HFFc6 (cell line): Measurements from ENCODE around the gene ITGB5. TPM values are rescaled to one million over a fixed set of nuclear protein-coding genes. Genes with fewer than 3 reads are reported as not detected.
"Not testable (repeated sequence)": the region's sequence is repeated elsewhere in the genome, so short reads cannot be mapped to it uniquely, and the experiment has no call there.

Experiments
- DNase-seq: peaks from one replicate; pipeline ENCODE4 v3.0.0-alpha.2; 2018
- H3K27ac Mint-ChIP-seq: 2 replicates; pipeline ENCODE4 v1.8.0; 2020; ENCODE audit warnings: mild to moderate bottlenecking, mixed read lengths
- H3K27me3 Mint-ChIP-seq: 2 replicates; pipeline ENCODE4 v1.8.0; 2021; ENCODE audit warnings: mild to moderate bottlenecking, moderate library complexity, mixed read lengths; ENCODE audit not compliant: insufficient read depth
- H3K36me3 Mint-ChIP-seq: 2 replicates; pipeline ENCODE4 v1.8.0; 2021; ENCODE audit warnings: low read depth, mixed read lengths
- H3K4me1 Mint-ChIP-seq: 2 replicates; pipeline ENCODE4 v1.8.0; 2020; ENCODE audit warnings: low read depth, mixed read lengths
- H3K4me3 Mint-ChIP-seq: 2 replicates; pipeline ENCODE4 v1.8.0; 2020; ENCODE audit warnings: mild to moderate bottlenecking, moderate library complexity, mixed read lengths
- H3K9me3 Mint-ChIP-seq: 2 replicates; pipeline ENCODE4 v1.8.0; 2020; ENCODE audit warnings: mild to moderate bottlenecking, mixed read lengths
- total RNA-seq, 6 experiments: library from RNA; stranded (reverse); fragmentation: NEBNext Ultra II Directional; extraction: Animal tissue kit (Norgen Biotek cat#: 25700); gene quantifications; 2 replicates in 1 of 6; 3 replicates in 5 of 6; pipeline ENCODE4 v1.2.3, GENCODE V29; 2021
- TF ChIP-seq, protein P1 (sequence below): fragments of 200-600 bp; sonication (generic); IDR thresholded peaks from 2 replicates; pipeline ENCODE4 v1.5.0; 2021; ENCODE audit warnings: antibody characterized with exemption, mild to moderate bottlenecking

The ITGB5 gene
- total RNA-seq, 6 experiments from 2014 or later: 203 to 332 (median 220) TPM

DNA sequence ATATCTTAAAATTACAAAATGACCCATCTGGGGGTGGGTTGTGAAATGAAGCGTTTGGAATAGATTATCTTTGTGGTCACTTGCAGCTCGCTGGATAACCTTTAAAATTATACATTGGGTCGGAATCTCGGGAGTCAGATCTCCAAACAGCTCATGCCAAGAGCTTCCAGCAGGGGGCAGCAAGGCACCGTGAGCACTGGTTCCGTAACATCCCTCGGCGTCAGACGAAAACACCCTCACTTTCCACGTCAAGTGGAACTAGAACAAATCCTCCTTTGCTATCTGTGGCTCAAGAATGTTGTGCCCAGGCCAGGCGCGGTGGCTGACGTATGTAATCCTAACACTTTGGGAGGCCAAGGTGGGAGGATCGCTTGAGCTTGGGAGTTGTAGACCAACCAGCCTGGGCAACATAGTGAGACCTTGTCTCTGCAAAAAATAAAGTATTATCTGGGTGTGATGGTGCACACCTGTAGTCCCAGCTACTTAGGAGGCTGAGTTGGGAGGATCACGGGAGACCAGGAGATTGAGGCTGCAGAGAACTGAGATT is 125.8 kb downstream of the ITGB5 start:
- Mint-ChIP-seq H3K4me3 (peak overlapping the region; percentile 40), H3K36me3 (peaks cover 19% of the 10 kb centered on the region; the same call in 1 of the 2 replicates), H3K27me3 (peaks cover 3% of the 10 kb centered on the region), H3K4me1 (peaks cover 30% of the 10 kb centered on the region), H3K9me3 (no peaks in the 10 kb centered on the region), H3K27ac (peak overlapping the region; percentile 53)
- TF ChIP-seq, protein P1, sequence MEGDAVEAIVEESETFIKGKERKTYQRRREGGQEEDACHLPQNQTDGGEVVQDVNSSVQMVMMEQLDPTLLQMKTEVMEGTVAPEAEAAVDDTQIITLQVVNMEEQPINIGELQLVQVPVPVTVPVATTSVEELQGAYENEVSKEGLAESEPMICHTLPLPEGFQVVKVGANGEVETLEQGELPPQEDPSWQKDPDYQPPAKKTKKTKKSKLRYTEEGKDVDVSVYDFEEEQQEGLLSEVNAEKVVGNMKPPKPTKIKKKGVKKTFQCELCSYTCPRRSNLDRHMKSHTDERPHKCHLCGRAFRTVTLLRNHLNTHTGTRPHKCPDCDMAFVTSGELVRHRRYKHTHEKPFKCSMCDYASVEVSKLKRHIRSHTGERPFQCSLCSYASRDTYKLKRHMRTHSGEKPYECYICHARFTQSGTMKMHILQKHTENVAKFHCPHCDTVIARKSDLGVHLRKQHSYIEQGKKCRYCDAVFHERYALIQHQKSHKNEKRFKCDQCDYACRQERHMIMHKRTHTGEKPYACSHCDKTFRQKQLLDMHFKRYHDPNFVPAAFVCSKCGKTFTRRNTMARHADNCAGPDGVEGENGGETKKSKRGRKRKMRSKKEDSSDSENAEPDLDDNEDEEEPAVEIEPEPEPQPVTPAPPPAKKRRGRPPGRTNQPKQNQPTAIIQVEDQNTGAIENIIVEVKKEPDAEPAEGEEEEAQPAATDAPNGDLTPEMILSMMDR: peak; percentile 99
- DNase-seq: peak; percentile 66

DNA sequence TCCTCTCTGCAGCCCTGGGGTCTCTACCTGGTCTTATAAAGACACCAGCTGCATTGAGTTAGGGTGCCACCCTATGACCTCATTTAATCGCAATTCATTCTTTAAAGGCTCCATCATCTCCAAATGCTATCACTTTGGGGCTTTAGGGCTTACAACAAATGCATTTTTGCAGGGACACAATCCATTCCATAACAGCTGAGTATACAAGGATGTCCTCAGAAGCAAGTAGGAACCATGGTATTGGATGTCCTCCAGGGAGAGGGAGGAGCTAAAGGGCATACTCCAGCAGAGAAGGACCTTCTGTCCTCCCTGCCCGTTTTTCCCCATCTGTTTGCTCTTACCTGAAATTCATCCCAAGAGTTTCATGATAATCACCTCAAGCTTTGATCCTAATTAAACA is 126.6 kb downstream of the ITGB5 start:
- Mint-ChIP-seq H3K4me3 (peak overlapping the region; percentile 40; the same call in 1 of the 2 replicates), H3K36me3 (peaks cover 11% of the 10 kb centered on the region; the same call in 1 of the 2 replicates), H3K27ac (peak overlapping the region; percentile 53), H3K4me1 (peaks cover 30% of the 10 kb centered on the region), H3K9me3 (no peaks in the 10 kb centered on the region), H3K27me3 (peaks cover 3% of the 10 kb centered on the region)
- TF ChIP-seq, protein P1: no peak
- peak; percentile 75 for DNase-seq

DNA sequence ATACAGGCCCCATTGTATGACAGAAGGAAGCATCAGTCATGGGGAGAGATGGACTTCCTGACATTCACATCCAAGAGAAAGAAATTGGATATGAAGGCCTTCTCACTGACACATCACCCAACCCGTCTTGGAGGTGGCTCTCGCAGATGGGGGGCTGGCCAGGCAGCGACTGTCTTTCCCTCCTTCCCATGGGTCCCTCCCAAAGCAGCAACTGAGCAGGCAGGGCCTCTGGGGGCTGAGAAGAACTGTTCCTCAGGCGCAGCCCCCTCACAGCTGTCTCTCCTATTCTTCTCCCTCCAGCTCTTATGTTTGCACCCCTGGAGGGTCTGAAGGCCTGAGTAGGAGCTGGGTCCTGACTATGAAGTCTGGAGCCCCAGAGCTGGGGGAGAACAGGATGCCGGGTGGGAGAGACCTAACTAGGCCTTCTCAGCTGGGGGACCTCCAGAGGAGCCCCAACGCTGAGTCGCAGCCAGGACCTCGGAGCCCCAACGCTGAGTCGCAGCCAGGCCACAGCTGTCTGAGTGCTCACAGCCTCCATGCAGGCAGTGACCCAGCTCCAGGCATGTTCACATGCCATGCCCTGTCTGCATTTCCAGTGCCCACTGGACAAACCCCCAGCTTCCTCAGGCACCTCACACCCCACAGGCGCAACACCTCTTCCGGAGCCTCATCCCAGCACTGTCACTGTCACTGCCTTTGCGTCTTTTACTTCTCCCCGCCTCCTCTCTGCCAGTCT is 127.3 kb downstream of the ITGB5 start:
- Mint-ChIP-seq H3K9me3 (no peaks in the 10 kb centered on the region), H3K4me3 (no peak overlapping the region), H3K4me1 (peaks cover 30% of the 10 kb centered on the region), H3K27me3 (peaks cover 3% of the 10 kb centered on the region), H3K36me3 (peaks cover 11% of the 10 kb centered on the region; the same call in 1 of the 2 replicates), H3K27ac (no peak overlapping the region)
- TF ChIP-seq, protein P1: no peak
- no peak for DNase-seq

DNA sequence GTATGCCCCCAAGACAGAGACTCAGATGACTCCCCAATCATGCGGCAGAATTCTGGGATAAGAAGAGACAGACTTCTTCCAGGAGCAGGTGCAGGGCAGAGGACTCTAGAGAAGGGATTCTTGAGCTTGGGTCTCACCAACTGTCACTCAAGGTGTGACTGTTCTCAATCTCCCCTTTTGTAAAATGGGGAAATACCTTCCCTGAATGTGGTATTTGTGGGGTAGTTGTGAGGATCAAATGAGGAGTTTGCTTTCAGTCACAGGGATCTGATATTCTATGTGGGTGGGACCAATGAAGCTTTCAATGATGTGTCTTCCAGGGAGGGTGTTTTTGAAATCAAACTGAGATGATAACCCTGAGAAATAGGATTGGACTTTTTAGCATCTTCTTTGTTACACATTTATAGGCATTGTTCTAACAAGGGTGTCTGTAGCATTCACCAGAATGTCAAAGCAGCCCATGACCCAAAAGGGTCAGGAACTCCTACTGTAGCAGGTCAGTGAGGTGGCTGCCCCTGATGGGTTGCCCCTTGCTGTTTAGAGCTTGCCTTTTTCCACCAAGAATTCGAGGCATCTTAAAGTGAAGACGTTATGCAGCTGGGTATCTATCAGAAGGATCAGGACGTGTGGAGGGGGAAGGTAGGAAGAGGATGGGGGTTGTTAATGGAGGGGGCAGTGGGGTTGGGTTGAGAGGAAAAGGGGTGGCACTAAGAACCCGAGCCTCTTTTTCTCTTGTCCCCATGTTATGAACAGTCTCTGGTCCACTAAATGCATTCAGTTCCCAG is 128.1 kb downstream of the ITGB5 start:
- H3K4me1 Mint-ChIP-seq: peaks cover 30% of the 10 kb centered on the region
- DNase-seq: no peak
- peaks cover 6% of the 10 kb centered on the region; the same call in 1 of the 2 replicates for H3K36me3 Mint-ChIP-seq
- H3K27me3 Mint-ChIP-seq: peaks cover 3% of the 10 kb centered on the region
- H3K27ac Mint-ChIP-seq: no peak overlapping the region
- TF ChIP-seq, protein P1: no peak
- no peaks in the 10 kb centered on the region for H3K9me3 Mint-ChIP-seq
- no peak overlapping the region for H3K4me3 Mint-ChIP-seq

DNA sequence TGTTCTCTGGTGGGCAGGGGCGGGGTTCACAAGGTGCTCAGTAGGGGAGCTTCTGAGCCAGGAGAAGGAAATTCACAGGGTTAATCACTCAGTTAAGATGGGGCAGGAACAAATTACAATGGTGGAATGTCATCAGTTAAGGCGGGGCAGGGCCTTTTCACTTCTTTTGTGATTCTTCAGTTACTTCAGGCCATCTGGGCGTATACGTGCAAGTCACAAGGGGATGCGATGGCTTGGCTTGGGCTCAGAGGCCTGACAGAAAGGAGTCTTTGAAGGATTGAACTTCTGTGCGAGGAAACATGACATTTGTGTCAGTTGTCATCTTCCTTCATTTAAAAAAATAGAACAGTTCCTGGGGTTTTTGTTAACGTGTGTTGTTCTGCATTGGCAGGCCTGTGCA is 129.2 kb downstream of the ITGB5 start:
- H3K4me1 Mint-ChIP-seq: peaks cover 30% of the 10 kb centered on the region
- not testable (repeated sequence) for DNase-seq, H3K27ac Mint-ChIP-seq, H3K4me3 Mint-ChIP-seq, H3K9me3 Mint-ChIP-seq, H3K27me3 Mint-ChIP-seq, H3K36me3 Mint-ChIP-seq
